Keratinocyte (primary cell): ENCODE data around the gene TUBGCP6. TPM values are rescaled to one million over a fixed set of nuclear protein-coding genes. Genes with fewer than 3 reads are reported as not detected.

Source experiments
- DNase-seq: peaks from one replicate; pipeline ENCODE4 v3.0.0-alpha.2; 2011; ENCODE audit warnings: low read depth, missing footprints, low spot score
- FAIRE-seq: peaks from 2 replicates; lab custom pipeline; 2011; peaks lifted over from hg19 to GRCh38; lab: Jason Lieb, UNC
- H2AFZ ChIP-seq: 2 replicates; pipeline ENCODE4 v1.6.0; 2012; ENCODE audit warnings: low read length, control low read depth, inconsistent platforms; ENCODE audit not compliant: control insufficient read depth
- H3K27ac ChIP-seq: 2 replicates; pipeline ENCODE4 v1.5.1; 2011; ENCODE audit warnings: low read length; ENCODE audit not compliant: control insufficient read depth, insufficient read depth
- H3K27me3 ChIP-seq: 3 replicates; pipeline ENCODE4 v1.6.0; 2011; ENCODE audit warnings: low read length; ENCODE audit not compliant: control insufficient read depth, insufficient read depth; ENCODE audit errors: extremely low read depth
- H3K36me3 ChIP-seq, 2 experiments: 2 replicates in 1 of 2; 3 replicates in 1 of 2; pipeline ENCODE4 v1.5.1; 2011; ENCODE audit warnings: low read length in 2 of 2, mild to moderate bottlenecking in 1 of 2; ENCODE audit not compliant: control insufficient read depth in 2 of 2, insufficient read depth in 2 of 2; ENCODE audit errors: extremely low read depth in 1 of 2
- H3K4me1 ChIP-seq: 3 replicates; pipeline ENCODE4 v1.5.1; 2011; ENCODE audit warnings: low read length; ENCODE audit not compliant: control insufficient read depth, insufficient read depth; ENCODE audit errors: extremely low read depth
- H3K4me2 ChIP-seq: 3 replicates; pipeline ENCODE4 v1.6.0; 2011; ENCODE audit warnings: low read depth, low read length; ENCODE audit not compliant: control insufficient read depth, insufficient read depth; ENCODE audit errors: extremely low read depth
- H3K4me3 ChIP-seq, 3 experiments: fragments of 200-600 bp in 1 of 3; sonication (generic) in 1 of 3; 2 replicates in 2 of 3; 3 replicates in 1 of 3; pipeline ENCODE4 v1.5.1; 2011 to 2016; ENCODE audit warnings: low read length in 3 of 3, mild to moderate bottlenecking in 3 of 3, control low read depth in 2 of 3, inconsistent platforms in 1 of 3, low read depth in 1 of 3, mixed read lengths in 1 of 3, mixed run types in 1 of 3, moderate library complexity in 1 of 3; ENCODE audit not compliant: control insufficient read depth in 2 of 3, insufficient read depth in 2 of 3; ENCODE audit errors: extremely low read depth in 1 of 3
- H3K79me2 ChIP-seq: 2 replicates; pipeline ENCODE4 v1.6.0; 2012; ENCODE audit warnings: low read length; ENCODE audit not compliant: control insufficient read depth, insufficient read depth
- H3K9ac ChIP-seq: 3 replicates; pipeline ENCODE4 v1.6.0; 2011; ENCODE audit warnings: low read length; ENCODE audit not compliant: control insufficient read depth, insufficient read depth; ENCODE audit errors: extremely low read depth
- H3K9me1 ChIP-seq: 3 replicates; pipeline ENCODE4 v1.6.0; 2011; ENCODE audit warnings: low read length; ENCODE audit not compliant: control insufficient read depth, insufficient read depth; ENCODE audit errors: extremely low read depth
- H3K9me3 ChIP-seq: 2 replicates; pipeline ENCODE4 v1.5.1; 2012; ENCODE audit warnings: low read depth, low read length; ENCODE audit not compliant: control insufficient read depth
- H4K20me1 ChIP-seq: 3 replicates; pipeline ENCODE4 v1.6.0; 2011; ENCODE audit warnings: low read length; ENCODE audit not compliant: control insufficient read depth, insufficient read depth; ENCODE audit errors: extremely low read depth
- CTCF ChIP-seq, 3 experiments: IDR thresholded peaks in 1 of 3; conservative IDR thresholded peaks in 1 of 3; optimal IDR thresholded peaks in 1 of 3; 2 replicates in 2 of 3; 3 replicates in 1 of 3; pipeline versions ENCODE3 to v1.5.1; 2011; ENCODE audit warnings: low read length in 3 of 3, mild to moderate bottlenecking in 3 of 3, moderate library complexity in 2 of 3, control low read depth in 1 of 3, inconsistent platforms in 1 of 3; ENCODE audit not compliant: insufficient read depth in 2 of 3; ENCODE audit errors: extremely low read depth in 1 of 3
- EZH2 ChIP-seq: IDR thresholded peaks from one replicate; pipeline ENCODE4 v1.6.1; 2012; ENCODE audit warnings: inconsistent platforms, mild to moderate bottlenecking, low read length, moderate library complexity
- dilution Hi-C: fragments of 300-500 bp; cut with MboI; formaldehyde crosslinking; loops from one replicate; pipeline ENCODE4 v1.7.0; 2020; ENCODE audit warnings: low sequenced_read_pairs; ENCODE audit not compliant: extremely low pct_ligation_motif_present
- polyA plus RNA-seq, 5 experiments: library from polyadenylated mRNA; depleted of rRNA in 3 of 5; stranded (reverse) in 3 of 5; stranded (forward) in 1 of 5; unstranded in 1 of 5; fragments of >200 nt; gene quantifications; 1 replicate in 1 of 5; 2 replicates in 3 of 5; 3 replicates in 1 of 5; pipeline versions ENCODE4 v1.2.1 to v1.2.3, GENCODE V29; 2011 to 2012; ENCODE audit warnings: missing spikeins in 2 of 5, low read depth in 1 of 5, low replicate concordance in 1 of 5

The TUBGCP6 gene
- polyA plus RNA-seq, 1 donor (not counting 4 experiments of a cell fraction or from before 2014, with no cell fraction given) = 10.1 TPM

- H4K20me1 ChIP-seq = peaks cover 10% of the 10 kb centered on the region
- H3K4me1 ChIP-seq = peaks cover 6% of the 10 kb centered on the region
- H2AFZ ChIP-seq = no peak overlapping the region
- H3K36me3 ChIP-seq = peaks cover 23 to 34% of the 10 kb centered on the region in 2 experiments
- dilution Hi-C loops = no loop called here
- DNase-seq (no peak), FAIRE-seq (no peak)
- no peak overlapping the region for H3K9ac ChIP-seq
- H3K79me2 ChIP-seq = peaks cover 28% of the 10 kb centered on the region
- no peak overlapping the region for H3K27ac ChIP-seq
- no peaks in the 10 kb centered on the region for H3K27me3 ChIP-seq
- H3K9me1 ChIP-seq = peaks cover 2% of the 10 kb centered on the region
- H3K9me3 ChIP-seq = no peaks in the 10 kb centered on the region
- no peak overlapping the region for H3K4me3 ChIP-seq
- no peak for TF ChIP-seq CTCF (optimal IDR thresholded peaks at IDR 0.05 in 1 of 3, IDR thresholded peaks at IDR 0.05 in 1 of 3, conservative IDR thresholded peaks at IDR 0.05 in 1 of 3; ENCODE audit: extremely low read depth in 1 of 3, insufficient read depth in 2 of 3, low read length in 3 of 3)
- TF ChIP-seq EZH2 = no peak
- no peak overlapping the region for H3K4me2 ChIP-seq
Observed at GRCh38 chr22:50208939-50209892, 35.6 kb downstream of the TUBGCP6 start.

GRCh38 chr22:50208430-50208938 lies 36.3 kb downstream of the TUBGCP6 start:
- dilution Hi-C loops = no loop called here
- peaks cover 10% of the 10 kb centered on the region for H4K20me1 ChIP-seq

More at GRCh38 chr22:50208430-50208938, 36.3 kb downstream of the TUBGCP6 start:
- Histone ChIP-seq H3K27me3 (no peaks in the 10 kb centered on the region), H3K9me3 (no peaks in the 10 kb centered on the region), H3K9ac (no peak overlapping the region), H3K36me3 (peaks cover 23 to 35% of the 10 kb centered on the region in 2 experiments), H3K79me2 (peaks cover 25% of the 10 kb centered on the region), H3K9me1 (peaks cover 2% of the 10 kb centered on the region), H2AFZ (no peak overlapping the region), H3K4me1 (peaks cover 6% of the 10 kb centered on the region), H3K4me2 (no peak overlapping the region), H3K4me3 (no peak overlapping the region), H3K27ac (no peak overlapping the region)
- FAIRE-seq (no peak), DNase-seq (no peak)
- TF ChIP-seq EZH2 (no peak), CTCF (optimal IDR thresholded peaks at IDR 0.05 in 1 of 3, IDR thresholded peaks at IDR 0.05 in 1 of 3, conservative IDR thresholded peaks at IDR 0.05 in 1 of 3; ENCODE audit: extremely low read depth in 1 of 3, insufficient read depth in 2 of 3, low read length in 3 of 3) (no peak)
